HG03432 (cell line): Measurements from ENCODE around the gene SPEM1.

Experiments
- ATAC-seq: cut with Tn5 transposase; IDR thresholded peaks from one replicate; pipeline ENCODE4 v1.9.1; 2021; ENCODE audit warnings: mild to moderate bottlenecking, moderate library complexity; ENCODE audit not compliant: unreplicated experiment

The SPEM1 gene

DNA sequence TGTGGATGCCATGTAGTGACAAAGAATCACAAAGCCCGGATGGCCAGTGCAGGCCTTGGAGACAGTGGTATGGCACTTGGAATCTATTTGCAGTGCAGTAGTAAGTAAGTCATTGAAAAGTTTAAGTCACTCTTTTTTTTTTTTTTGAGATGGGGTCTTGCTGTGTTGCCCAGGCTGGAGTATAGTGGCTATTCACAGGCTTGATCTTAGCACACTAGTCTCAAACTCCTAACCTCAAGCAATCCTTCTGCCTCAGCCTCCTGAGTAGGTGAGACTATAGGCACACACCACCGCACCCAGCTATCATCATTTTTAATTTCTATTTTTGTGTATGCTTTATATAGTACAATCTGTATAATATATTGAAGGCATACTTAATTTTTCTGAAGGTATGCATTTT is 21.5 kb upstream of the SPEM1 start:
- ATAC-seq = no peak

DNA sequence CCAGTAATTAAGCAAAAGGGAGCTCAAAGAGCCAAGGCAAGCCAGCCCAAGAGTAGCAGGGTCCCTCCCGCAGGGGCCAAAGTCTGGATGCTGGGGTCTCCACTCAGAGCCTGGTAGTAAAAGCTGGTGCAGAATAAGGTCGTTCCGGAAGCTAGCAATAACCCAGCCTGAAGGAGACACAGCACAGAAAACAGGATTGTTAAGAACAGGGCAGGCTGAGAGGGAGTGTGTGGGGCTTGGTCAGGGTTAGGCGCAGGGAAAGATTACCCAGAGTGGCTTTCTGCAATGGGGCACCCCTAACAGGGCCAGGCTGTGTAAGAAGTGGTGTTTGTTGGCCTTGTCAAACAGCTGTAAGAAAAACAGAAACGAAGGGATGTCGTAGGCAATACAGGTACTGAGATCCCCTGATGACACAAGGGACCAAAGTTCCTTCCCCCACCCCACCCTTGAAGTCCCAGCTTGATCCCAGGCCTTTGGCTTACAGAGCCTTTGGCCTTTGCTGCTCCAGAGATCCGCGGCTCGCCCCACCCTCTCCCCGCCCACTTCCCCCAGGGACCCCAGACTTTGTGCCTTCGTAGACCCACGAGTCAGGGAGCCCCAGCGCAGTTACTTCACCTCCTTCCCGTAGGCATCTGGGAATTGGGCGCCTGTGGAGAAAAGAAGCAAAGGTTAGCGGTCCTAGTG is 16.9 kb upstream of the SPEM1 start:
- no peak for ATAC-seq

DNA sequence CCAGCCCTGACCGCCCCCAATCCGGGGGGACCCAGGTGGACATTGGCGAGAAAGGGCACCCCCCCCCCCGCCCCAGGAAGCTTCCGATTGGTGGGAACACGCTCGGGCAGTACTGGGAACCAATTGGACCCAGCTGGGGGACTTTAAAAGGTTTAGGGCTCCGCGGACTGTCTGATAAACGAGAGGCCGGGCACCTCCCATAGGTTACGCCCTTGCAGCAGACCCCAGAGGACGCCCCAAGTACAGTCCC is 16.5 kb upstream of the SPEM1 start:
- ATAC-seq = no peak

DNA sequence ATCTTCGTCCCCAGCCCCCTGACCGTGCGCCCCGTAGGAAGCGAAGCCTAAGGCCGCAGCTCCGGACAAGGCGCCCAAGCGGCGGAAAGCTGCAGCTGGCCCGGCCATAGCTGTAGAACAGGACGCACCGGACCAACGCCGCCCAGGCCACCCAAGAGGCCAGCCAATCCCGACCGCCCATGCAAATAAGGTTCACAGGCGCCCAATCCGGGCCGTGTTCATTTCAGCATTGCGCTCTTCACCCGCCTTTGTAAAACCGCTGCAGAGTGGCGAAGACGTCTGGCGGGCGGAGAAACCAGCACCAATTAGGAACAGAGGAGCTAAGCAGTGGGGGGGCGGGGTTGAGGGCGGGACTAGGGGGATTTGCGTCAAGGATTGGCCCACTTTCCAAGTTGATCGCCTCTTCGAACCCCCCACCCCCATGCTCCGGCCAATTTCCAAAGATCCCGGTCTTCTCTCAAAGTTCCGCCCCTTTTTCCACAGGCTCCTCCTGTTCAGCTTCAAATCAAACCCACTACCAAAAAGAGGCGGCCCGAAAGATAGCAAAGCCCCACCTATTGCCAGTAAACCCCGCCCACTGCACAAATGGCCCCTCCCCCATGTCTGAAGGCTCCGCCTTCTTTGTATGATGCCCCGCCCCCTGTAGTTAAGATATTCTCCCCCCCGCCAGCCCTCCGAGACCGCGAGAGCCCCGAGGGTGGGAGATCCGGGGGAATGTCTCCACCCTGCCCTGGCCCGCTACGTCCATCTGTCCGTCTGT is 16.0 kb upstream of the SPEM1 start, which contains the start of gene TMEM256:
TMEM256 (minus strand) TSS at position 121 of the 760 bp plus-strand sequence; CDS start at position 108, 13 bp downstream.
- peak; percentile 81 for ATAC-seq

DNA sequence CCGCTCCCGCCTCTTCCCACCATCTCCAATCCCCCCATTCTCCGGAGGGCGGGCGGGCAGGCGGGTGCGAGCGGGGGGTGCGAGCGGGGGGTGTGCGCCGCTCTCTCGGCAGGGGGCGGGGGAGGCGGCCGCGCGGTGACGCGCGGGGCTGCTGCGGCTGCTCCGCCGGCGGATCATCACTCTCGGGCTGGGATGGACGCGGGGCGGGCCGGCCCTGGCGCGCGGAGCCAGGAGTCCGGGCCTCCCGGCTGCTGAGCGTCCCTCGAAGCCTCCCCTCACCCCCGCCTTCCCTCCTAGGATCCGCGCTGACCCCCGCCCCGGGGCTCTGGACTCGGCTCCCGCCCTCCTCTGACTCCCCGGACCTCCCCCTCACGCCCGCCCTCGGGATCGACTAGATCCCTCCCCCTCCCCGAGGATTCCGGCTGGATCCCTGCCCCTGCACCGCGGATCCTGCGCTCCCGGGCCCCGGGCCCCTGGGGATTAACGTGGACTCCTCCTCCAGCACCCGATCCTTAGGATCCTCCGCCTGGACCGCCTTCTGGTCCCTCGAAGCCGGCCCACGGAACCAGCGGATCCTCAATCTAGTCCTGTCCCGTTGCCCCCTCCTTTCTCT is 15.3 kb upstream of the SPEM1 start:
- ATAC-seq = peak; percentile 24

DNA sequence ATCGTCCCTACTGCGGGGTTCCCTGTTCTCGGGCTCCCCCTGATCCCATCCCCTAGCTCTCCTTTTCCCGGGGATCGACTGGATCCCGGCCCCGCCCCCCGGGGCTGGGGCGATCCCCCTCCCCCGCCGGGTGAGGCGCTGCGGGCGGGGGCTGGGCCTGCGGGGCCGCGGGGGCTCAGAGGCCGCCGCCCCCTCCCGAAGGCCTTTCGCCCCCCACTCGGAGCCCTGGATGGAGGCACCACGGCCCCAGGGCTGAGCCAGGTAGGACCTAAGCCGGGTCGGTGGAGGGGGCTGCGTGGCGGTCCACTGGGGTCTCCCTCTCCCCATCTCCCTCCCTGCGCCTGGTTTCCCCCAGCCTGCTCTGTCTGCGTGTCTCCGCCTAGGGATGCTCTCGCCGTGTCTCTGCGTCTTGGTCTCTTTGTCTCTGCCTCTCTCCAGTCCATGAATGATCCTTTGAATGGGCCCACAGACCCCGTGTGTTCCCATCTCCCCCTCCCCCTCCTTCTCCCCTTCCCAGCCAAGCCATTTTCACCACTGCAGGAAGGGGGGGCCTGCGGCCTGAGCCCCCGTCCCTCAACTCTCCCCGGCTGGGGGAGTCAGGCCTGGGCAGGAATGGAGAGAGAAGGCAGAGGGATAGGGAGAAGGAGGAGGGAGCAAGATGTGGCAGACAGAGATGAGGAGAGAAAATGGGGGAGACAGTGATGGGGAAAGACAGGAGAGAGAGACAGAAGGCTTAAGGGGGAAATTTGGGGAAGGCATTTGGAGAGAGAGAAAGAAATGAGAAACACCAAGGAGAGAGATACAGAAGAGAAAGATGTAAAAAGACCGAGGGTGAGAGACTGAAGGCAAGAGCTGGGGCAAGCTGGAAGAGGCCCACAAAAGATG is 14.5 kb upstream of the SPEM1 start:
- ATAC-seq = no peak

DNA sequence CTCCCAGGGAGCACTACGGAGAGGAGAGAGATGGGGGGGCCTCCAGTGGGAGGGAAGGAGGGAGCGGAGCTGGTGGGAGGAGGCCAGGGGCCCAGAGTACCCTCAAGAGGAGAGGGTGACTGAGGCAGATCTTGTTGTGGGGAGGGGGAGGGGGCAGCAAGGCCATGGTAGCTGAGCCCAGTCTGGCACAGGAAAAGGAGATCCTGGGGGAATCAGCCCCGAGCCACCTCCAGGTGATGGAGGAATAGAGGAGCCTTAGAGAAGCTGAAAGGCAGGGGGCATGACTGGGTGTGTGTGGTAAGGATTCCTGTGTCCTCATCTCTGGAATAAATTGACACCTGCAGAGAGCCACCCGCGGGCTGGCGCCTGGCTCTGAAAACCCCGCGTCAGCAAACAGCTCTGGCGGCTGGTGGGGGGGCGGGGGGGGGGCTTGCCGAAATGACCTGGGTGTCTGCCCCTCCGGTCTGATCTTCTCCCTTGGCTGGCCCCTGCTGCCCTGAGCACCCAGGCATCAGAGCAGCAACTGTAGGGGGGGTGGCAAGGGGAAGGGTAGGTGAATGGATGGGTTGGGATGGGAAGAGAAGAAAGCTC is 13.8 kb upstream of the SPEM1 start:
- no peak for ATAC-seq

DNA sequence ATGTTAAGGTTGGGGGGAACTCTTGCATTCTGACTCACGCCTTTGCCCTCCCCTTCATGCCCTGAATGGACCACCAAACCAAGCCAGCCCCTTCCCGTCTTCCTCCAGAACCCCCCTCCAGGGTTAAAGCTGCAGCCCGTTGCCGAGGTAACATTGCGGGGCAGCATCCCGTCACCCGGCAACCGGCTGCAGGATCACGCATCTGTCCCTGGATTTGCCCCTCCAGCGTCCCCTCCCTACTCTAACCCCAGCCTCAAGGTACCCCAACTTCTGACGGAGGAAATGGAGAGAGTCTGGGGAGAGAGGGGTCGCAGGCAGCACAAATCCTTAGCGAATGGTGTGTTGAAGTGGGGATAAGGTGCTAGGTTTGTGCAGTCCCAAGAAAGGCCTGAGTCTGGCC is 13.0 kb upstream of the SPEM1 start:
- no peak for ATAC-seq

DNA sequence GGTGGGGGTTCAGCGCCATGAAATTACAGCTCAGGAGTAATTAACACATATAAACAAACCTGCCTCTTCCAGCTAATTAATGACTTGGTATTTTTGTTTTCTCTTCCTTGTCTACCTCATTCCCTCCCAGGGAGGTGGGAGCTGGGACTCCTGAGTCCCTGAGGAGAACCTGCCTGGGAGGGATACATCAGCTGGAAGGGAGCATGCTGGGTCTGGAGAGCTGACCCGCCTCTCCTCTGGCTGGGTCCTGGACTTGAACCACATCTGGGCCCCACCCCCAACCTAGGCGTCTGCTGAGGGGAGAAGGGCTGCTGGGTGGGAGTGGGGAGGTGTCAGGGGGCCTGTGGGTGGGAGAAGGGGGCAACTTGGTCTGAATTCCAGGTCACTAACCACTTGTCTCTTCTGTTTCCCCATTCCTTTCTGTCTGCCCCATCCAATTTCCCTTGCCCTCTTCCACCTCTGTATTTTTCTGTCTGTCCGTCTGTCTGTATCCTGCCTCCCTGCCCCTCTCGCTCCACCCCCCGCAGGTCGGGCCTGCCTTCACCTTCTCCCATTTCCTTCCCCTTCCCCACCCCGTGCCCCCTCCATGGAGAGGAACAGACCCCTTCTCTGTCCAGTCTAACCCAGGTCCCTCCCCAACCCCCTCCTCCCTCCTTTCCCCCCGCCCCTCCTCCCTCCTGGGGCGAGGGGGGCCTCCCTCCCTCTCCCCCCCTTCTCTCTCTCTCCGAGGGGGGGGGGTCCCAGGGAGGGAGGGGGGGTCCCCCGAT is 12.5 kb upstream of the SPEM1 start, which contains the start of gene NLGN2:
NLGN2 (plus strand) TSS at position 361 of the 767 bp plus-strand sequence. CDS start 411 bp downstream, outside the sequence.
- ATAC-seq = no peak

DNA sequence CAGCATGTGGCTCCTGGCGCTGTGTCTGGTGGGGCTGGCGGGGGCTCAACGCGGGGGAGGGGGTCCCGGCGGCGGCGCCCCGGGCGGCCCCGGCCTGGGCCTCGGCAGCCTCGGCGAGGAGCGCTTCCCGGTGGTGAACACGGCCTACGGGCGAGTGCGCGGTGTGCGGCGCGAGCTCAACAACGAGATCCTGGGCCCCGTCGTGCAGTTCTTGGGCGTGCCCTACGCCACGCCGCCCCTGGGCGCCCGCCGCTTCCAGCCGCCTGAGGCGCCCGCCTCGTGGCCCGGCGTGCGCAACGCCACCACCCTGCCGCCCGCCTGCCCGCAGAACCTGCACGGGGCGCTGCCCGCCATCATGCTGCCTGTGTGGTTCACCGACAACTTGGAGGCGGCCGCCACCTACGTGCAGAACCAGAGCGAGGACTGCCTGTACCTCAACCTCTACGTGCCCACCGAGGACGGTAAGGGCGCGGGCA is 11.8 kb upstream of the SPEM1 start:
- ATAC-seq = no peak

DNA sequence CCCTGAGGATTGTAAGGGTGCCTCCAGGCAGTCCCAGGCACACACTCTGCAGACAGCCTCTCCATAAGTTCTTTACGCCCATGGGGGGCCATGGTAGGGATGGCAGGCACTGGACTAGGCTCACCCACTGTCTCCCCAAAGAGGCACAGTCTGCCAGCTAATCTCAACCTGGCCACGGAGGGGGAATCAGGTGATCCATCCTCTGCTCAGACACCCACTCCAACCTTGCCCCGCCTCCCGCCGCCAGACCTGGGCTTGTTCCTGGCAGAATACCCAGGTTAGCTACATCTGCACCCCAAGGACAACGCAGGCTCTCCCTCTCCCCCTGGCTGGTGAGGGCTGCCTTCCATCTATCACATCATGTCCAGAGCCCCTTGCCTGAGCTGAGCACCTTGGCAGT is 11.3 kb upstream of the SPEM1 start:
- ATAC-seq = no peak

DNA sequence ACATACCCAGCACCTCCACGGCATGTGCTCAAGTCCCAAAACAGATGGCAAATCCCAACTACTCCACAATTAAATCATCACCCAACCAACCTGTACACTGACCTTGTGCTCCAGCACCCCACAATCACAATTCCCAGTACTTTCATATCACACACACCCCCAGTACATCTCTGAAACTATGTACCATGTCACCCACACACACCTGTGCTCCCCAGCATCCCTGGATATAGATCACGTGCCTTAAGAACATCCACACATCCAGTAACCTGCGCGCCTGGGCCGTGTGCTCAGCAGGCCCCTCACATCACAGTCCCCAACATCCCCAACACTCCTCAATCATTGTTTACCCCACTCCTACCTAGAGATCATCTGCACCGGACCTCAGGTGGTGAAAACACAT is 10.4 kb upstream of the SPEM1 start:
- no peak for ATAC-seq

DNA sequence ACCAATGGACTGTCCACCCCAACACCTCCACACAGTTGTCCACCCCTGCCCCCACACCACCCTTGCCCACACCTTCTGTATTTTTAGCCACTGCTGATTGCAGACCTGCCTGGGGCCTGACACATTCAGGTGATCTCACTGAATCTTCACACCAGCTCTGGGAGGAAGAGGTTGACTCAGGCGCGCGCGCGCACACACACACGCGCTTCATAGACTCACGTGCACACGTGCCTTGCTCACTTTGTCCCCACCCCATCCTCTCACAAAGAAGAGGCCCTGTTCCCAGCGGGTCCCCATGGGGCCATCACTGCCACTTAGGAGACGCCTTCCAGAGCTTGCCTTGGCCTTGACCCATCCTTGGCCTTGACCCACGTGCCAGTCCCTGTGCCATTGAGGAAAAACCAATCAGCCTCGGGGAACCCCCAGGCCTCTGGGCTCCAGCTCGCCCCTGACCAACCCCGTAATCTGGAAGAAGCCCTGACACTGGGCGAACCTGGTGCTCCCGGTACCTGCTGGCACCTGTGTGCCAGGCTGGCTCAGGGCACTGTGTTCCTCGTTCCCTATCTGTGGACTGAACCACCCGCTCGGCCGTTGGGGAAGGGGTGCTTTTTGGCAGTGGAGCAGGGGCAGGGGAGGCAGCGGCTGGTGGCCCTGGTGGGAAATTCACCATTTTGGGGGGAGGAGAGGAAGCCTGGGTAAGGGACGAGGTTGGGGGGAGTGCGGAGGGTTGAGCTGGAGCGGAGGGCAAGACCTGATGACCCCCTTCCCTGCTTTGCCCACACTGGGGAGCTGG is 9.3 kb upstream of the SPEM1 start:
- no peak for ATAC-seq

DNA sequence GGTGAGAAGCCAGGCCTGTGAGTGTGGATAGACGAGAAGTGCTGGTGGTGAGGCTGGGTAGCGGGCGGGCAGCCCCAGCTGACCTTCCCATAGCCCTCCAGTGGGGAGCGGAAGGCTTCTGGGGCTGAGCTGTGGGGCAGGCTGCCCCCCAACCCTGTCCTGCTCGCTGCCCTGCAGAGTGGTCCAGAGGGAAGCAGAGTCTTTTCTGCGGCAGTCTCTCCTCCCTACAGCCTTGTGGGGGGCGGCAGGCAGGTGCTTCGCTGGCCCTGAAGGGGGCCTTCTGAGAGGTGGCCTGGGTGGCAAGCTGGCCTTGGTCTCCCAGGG is 8.7 kb upstream of the SPEM1 start:
- ATAC-seq = no peak

DNA sequence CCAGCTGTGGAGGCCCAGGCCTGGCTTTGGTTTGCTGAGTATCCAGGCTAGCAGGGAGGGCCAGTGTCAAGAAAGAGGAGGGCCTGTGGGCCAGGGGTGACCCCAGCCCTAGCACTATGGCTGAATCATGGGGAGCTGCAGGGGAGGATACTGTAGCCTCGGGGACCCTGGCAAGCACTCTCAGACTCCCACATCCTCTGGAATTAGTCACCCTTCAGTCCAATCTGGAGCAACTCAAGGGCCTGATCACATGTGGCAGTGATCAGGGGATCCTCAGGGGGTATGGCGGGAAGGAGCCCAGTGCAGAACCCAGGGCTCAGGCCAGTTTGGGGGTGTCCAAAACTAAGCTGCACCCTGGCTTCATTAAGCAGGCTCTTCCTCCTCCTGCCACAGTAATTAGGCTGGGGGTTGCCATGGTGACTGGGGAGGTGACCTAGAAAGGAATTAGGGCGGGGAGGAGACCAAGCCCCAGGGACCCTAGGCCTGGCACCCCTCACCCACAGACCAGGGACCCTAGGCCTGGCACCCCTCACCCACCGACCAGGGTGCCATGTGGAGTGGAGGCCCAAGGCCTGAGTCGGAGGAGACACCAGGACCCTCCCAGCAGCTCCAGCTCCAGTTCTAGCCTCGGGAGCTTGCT is 6.7 kb upstream of the SPEM1 start:
- no peak for ATAC-seq

DNA sequence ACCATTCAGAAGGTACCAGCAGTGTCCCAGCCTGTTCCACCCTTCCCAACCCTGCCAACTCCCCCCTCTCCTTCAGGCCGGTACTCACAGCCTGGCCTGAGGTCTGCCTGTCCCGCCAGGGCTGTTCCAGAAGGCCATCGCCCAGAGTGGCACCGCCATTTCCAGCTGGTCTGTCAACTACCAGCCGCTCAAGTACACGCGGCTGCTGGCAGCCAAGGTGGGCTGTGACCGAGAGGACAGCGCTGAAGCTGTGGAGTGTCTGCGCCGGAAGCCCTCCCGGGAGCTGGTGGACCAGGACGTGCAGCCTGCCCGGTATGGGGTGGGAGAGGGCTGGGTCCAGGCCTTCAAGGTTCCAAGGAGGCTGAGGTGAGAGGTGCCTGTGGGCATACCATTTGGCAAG is 5.3 kb upstream of the SPEM1 start:
- ATAC-seq = no peak

DNA sequence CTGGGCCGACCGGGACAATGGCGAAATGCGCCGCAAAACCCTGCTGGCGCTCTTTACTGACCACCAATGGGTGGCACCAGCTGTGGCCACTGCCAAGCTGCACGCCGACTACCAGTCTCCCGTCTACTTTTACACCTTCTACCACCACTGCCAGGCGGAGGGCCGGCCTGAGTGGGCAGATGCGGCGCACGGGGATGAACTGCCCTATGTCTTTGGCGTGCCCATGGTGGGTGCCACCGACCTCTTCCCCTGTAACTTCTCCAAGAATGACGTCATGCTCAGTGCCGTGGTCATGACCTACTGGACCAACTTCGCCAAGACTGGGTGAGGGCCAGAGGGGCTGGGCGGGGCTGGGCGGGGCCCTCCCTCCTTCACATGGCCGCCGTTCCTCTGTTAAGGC is 4.3 kb upstream of the SPEM1 start:
- no peak for ATAC-seq

DNA sequence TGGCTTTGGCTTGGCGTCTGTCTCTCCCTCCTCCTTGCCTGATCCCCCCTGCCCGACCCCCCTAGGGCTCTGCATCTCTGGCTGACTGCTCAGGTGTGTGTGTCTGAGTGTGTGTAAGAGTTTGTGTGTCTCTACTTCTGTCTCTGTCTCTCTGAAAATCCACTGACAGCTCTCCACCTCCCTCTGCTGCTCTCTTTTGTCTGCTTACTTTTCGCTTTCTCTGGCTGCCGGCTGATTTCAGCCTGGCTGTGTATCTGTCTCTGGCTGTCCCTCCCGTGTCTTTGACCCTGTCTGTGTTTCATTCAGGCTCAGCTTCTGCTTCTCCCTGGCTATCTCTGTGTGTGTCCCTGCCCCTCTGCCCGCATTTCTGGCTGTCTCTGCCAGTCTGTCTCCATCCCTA is 3.8 kb upstream of the SPEM1 start:
- ATAC-seq = no peak
